ENCODE results near the gene LAMP1. TPM values are rescaled to one million over a fixed set of nuclear protein-coding genes. Genes with fewer than 3 reads are reported as not detected.
"Not testable (repeated sequence)": the region's sequence is repeated elsewhere in the genome, so short reads cannot be mapped to it uniquely, and the experiment has no call there.

LAMP1 gene
- total and polyA plus RNA-seq, 2 experiments from 2014 or later, result 34.5 to 107 TPM

DNA sequence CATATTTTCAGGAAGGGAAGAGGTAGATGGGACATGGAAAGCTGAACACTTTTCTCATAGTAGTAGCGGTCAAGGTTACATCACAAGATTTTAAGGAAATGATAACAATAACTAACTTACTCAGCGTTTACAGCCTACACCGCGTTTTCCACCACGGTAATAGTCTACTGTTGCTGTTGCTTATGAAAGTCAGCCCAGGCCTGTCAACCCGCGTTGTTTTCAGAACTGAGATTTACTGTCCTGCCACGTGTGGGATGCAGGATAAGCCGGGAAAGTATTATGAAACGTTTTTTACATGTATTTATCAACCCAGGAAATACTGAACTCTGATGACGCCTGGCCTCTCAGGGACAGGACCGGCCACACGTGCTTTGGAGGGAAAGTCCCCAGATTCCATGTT is 36.0 kb upstream of the LAMP1 start (continued):
- TF ChIP-seq, protein P1, sequence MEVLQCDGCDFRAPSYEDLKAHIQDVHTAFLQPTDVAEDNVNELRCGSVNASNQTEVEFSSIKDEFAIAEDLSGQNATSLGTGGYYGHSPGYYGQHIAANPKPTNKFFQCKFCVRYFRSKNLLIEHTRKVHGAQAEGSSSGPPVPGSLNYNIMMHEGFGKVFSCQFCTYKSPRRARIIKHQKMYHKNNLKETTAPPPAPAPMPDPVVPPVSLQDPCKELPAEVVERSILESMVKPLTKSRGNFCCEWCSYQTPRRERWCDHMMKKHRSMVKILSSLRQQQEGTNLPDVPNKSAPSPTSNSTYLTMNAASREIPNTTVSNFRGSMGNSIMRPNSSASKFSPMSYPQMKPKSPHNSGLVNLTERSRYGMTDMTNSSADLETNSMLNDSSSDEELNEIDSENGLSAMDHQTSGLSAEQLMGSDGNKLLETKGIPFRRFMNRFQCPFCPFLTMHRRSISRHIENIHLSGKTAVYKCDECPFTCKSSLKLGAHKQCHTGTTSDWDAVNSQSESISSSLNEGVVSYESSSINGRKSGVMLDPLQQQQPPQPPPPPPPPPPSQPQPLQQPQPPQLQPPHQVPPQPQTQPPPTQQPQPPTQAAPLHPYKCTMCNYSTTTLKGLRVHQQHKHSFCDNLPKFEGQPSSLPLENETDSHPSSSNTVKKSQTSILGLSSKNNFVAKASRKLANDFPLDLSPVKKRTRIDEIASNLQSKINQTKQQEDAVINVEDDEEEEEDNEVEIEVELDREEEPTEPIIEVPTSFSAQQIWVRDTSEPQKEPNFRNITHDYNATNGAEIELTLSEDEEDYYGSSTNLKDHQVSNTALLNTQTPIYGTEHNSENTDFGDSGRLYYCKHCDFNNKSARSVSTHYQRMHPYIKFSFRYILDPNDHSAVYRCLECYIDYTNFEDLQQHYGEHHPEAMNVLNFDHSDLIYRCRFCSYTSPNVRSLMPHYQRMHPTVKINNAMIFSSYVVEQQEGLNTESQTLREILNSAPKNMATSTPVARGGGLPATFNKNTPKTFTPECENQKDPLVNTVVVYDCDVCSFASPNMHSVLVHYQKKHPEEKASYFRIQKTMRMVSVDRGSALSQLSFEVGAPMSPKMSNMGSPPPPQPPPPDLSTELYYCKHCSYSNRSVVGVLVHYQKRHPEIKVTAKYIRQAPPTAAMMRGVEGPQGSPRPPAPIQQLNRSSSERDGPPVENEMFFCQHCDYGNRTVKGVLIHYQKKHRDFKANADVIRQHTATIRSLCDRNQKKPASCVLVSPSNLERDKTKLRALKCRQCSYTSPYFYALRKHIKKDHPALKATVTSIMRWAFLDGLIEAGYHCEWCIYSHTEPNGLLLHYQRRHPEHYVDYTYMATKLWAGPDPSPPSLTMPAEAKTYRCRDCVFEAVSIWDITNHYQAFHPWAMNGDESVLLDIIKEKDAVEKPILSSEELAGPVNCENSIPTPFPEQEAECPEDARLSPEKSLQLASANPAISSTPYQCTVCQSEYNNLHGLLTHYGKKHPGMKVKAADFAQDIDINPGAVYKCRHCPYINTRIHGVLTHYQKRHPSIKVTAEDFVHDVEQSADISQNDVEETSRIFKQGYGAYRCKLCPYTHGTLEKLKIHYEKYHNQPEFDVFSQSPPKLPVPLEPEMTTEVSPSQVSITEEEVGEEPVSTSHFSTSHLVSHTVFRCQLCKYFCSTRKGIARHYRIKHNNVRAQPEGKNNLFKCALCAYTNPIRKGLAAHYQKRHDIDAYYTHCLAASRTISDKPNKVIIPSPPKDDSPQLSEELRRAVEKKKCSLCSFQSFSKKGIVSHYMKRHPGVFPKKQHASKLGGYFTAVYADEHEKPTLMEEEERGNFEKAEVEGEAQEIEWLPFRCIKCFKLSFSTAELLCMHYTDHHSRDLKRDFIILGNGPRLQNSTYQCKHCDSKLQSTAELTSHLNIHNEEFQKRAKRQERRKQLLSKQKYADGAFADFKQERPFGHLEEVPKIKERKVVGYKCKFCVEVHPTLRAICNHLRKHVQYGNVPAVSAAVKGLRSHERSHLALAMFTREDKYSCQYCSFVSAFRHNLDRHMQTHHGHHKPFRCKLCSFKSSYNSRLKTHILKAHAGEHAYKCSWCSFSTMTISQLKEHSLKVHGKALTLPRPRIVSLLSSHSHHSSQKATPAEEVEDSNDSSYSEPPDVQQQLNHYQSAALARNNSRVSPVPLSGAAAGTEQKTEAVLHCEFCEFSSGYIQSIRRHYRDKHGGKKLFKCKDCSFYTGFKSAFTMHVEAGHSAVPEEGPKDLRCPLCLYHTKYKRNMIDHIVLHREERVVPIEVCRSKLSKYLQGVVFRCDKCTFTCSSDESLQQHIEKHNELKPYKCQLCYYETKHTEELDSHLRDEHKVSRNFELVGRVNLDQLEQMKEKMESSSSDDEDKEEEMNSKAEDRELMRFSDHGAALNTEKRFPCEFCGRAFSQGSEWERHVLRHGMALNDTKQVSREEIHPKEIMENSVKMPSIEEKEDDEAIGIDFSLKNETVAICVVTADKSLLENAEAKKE (CRISPR knock-in tag; IDR thresholded peaks at IDR 0.05), result no peak
- TF ChIP-seq NANOG (IDR thresholded peaks at IDR 0.05; ENCODE audit: borderline replicate concordance), result no peak

- H3K4me3 Mint-ChIP-seq; ATAC-seq; H3K4me1 Mint-ChIP-seq; H3K4me2 ChIP-seq; H3K27me3 Mint-ChIP-seq (ENCODE audit: insufficient read depth, low read depth, poor library complexity); H2AFZ ChIP-seq; H3K27ac Mint-ChIP-seq; H3K79me2 ChIP-seq (replicated peaks; ENCODE audit: insufficient read depth); H3K4me3 ChIP-seq; H3K9me2 ChIP-seq (ENCODE audit: insufficient read depth); DNase-seq (ENCODE audit: low spot score); H3F3A ChIP-seq (replicated peaks; ENCODE audit: low read depth); H3K27ac ChIP-seq (ENCODE audit: low read depth); H4K20me1 ChIP-seq (replicated peaks; ENCODE audit: insufficient read depth); H3K9me3 Mint-ChIP-seq; H3K4me1 ChIP-seq (ENCODE audit: insufficient read depth); H3K27me3 ChIP-seq (ENCODE audit: insufficient read depth): not testable (repeated sequence)
- peaks cover 38% of the 10 kb centered on the region for H3K36me3 Mint-ChIP-seq (ENCODE audit: low read depth)
- peaks cover 23% of the 10 kb centered on the region; the same call in 1 of the 2 replicates for H3K36me3 ChIP-seq (ENCODE audit: insufficient read depth)
Measured at GRCh38 chr13:113263016-113263415, 34.0 kb upstream of the LAMP1 start.

GRCh38 chr13:113267642-113268405 is 29.2 kb upstream of the LAMP1 start:
- Histone ChIP-seq H4K20me1 (replicated peaks; ENCODE audit: insufficient read depth) (no peaks in the 10 kb centered on the region; the same call in none of the 2 replicates), H3K36me3 (ENCODE audit: insufficient read depth) (peaks cover 6% of the 10 kb centered on the region; the same call in 1 of the 2 replicates), H2AFZ (no peak overlapping the region), H3K9me2 (ENCODE audit: insufficient read depth) (no peaks in the 10 kb centered on the region), H3K4me2 (no peak overlapping the region), H3K4me1 (ENCODE audit: insufficient read depth) (no peaks in the 10 kb centered on the region; the same call in 1 of the 2 replicates), H3K27ac (ENCODE audit: low read depth) (peak overlapping the region; percentile 65; the same call in 1 of the 2 replicates), H3K79me2 (replicated peaks; ENCODE audit: insufficient read depth) (no peaks in the 10 kb centered on the region), H3K27me3 (ENCODE audit: insufficient read depth) (no peaks in the 10 kb centered on the region), H3F3A (replicated peaks; ENCODE audit: low read depth) (peaks cover 2% of the 10 kb centered on the region; the same call in 1 of the 2 replicates), H3K4me3 (no peak overlapping the region)
- ATAC-seq, result peak; percentile 86
- H3K9me3 Mint-ChIP-seq, result no peaks in the 10 kb centered on the region
- peaks cover 6% of the 10 kb centered on the region; the same call in 2 of the 3 replicates for H3K4me1 Mint-ChIP-seq
- peak overlapping the region; percentile 90 for H3K27ac Mint-ChIP-seq
- H3K4me3 Mint-ChIP-seq, result no peak overlapping the region
- TF ChIP-seq, protein P2, sequence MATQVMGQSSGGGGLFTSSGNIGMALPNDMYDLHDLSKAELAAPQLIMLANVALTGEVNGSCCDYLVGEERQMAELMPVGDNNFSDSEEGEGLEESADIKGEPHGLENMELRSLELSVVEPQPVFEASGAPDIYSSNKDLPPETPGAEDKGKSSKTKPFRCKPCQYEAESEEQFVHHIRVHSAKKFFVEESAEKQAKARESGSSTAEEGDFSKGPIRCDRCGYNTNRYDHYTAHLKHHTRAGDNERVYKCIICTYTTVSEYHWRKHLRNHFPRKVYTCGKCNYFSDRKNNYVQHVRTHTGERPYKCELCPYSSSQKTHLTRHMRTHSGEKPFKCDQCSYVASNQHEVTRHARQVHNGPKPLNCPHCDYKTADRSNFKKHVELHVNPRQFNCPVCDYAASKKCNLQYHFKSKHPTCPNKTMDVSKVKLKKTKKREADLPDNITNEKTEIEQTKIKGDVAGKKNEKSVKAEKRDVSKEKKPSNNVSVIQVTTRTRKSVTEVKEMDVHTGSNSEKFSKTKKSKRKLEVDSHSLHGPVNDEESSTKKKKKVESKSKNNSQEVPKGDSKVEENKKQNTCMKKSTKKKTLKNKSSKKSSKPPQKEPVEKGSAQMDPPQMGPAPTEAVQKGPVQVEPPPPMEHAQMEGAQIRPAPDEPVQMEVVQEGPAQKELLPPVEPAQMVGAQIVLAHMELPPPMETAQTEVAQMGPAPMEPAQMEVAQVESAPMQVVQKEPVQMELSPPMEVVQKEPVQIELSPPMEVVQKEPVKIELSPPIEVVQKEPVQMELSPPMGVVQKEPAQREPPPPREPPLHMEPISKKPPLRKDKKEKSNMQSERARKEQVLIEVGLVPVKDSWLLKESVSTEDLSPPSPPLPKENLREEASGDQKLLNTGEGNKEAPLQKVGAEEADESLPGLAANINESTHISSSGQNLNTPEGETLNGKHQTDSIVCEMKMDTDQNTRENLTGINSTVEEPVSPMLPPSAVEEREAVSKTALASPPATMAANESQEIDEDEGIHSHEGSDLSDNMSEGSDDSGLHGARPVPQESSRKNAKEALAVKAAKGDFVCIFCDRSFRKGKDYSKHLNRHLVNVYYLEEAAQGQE (IDR thresholded peaks at IDR 0.05; ENCODE audit: unreplicated experiment), result no peak
- TF ChIP-seq, protein P3, sequence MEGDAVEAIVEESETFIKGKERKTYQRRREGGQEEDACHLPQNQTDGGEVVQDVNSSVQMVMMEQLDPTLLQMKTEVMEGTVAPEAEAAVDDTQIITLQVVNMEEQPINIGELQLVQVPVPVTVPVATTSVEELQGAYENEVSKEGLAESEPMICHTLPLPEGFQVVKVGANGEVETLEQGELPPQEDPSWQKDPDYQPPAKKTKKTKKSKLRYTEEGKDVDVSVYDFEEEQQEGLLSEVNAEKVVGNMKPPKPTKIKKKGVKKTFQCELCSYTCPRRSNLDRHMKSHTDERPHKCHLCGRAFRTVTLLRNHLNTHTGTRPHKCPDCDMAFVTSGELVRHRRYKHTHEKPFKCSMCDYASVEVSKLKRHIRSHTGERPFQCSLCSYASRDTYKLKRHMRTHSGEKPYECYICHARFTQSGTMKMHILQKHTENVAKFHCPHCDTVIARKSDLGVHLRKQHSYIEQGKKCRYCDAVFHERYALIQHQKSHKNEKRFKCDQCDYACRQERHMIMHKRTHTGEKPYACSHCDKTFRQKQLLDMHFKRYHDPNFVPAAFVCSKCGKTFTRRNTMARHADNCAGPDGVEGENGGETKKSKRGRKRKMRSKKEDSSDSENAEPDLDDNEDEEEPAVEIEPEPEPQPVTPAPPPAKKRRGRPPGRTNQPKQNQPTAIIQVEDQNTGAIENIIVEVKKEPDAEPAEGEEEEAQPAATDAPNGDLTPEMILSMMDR (conservative IDR thresholded peaks at IDR 0.05; ENCODE audit: low read depth in 2 of 2), result peak in 1 of 2 experiments; percentile 26; a peak in 1 of 4 replicates
- peak; percentile 36 for DNase-seq (ENCODE audit: low spot score)
- peaks cover 10% of the 10 kb centered on the region; the same call in 2 of the 3 replicates for H3K36me3 Mint-ChIP-seq (ENCODE audit: low read depth)
- H3K27me3 Mint-ChIP-seq (ENCODE audit: insufficient read depth, low read depth, poor library complexity), result peaks cover 7% of the 10 kb centered on the region

Data from GM23338 (cell line).